Measurements from ENCODE around the gene PIGC. TPM values are rescaled to one million over a fixed set of nuclear protein-coding genes. Genes with fewer than 3 reads are reported as not detected.

PIGC gene
- total and polyA plus RNA-seq, 2 donors (not counting 3 experiments of a cell fraction or from before 2014, with no cell fraction given), result 16.1 to 25.8 TPM

GRCh38 chr1:172478485-172478884 lies 34.6 kb upstream of the PIGC start:
- H3K9me1 ChIP-seq (replicated peaks; ENCODE audit: control insufficient read depth, extremely low read depth, insufficient read depth, low read length), result no peaks in the 10 kb centered on the region
- FAIRE-seq, result no peak
- H3K36me3 ChIP-seq (ENCODE audit: control insufficient read depth in 2 of 2, extremely low read depth in 1 of 2, insufficient read depth in 2 of 2, low read length in 2 of 2), result no peaks in the 10 kb centered on the region
- dilution Hi-C loops (cut with MboI; ENCODE audit: extremely low pct_ligation_motif_present, low sequenced_read_pairs) (no loop called here), intact Hi-C loops (cut with micrococcal nuclease) (no loop called here)
- BruUV-seq (replicated peaks), result no TSS peak
- no peak overlapping the region for H3K27ac ChIP-seq (ENCODE audit: insufficient read depth, low read depth, low read length)
- CTCF ChIA-PET, result interaction anchor here (1.0 kb wide), 1 partner anchor 10 kb away, joined by 3 read pairs; no protein-coding TSS in a partner anchor
- POLR2A ChIA-PET, result no interaction called here
- no peaks in the 10 kb centered on the region for H3K9me3 ChIP-seq (replicated peaks; ENCODE audit: control insufficient read depth, insufficient read depth, low read length)
- no peak for TF ChIP-seq FOS (IDR thresholded peaks at IDR 0.05; ENCODE audit: borderline replicate concordance, insufficient read depth, low read length)
- TF ChIP-seq CTCF (IDR thresholded peaks at IDR 0.05; ENCODE audit: extremely low read depth in 1 of 2, insufficient read depth in 1 of 2, low read depth in 1 of 2, low read length in 2 of 2), result no peak
- no peak for TF ChIP-seq MYC (IDR thresholded peaks at IDR 0.05; ENCODE audit: low read depth, low read length)
- TF ChIP-seq JUN (IDR thresholded peaks at IDR 0.05; ENCODE audit: borderline replicate concordance, insufficient read depth, insufficient read length, low read depth), result no peak
- no peak for TF ChIP-seq GATA2 (IDR thresholded peaks at IDR 0.05; ENCODE audit: insufficient read depth, insufficient read length, low read depth, low read length)
- no peak for TF ChIP-seq EZH2 (IDR thresholded peaks at IDR 0.05; ENCODE audit: borderline replicate concordance, low read depth, low read length, severe bottlenecking)
- no peak for TF ChIP-seq POLR2A (IDR thresholded peaks at IDR 0.05; ENCODE audit: low read depth, low read length)
- no peak for TF ChIP-seq MAX (IDR thresholded peaks at IDR 0.05; ENCODE audit: insufficient read depth, insufficient read length)
- TF ChIP-seq POLR2AphosphoS5 (IDR thresholded peaks at IDR 0.05; ENCODE audit: insufficient read depth, low read depth, low read length), result no peak
- peaks cover 11 to 20% of the 10 kb centered on the region in 2 experiments for H3K27me3 ChIP-seq (ENCODE audit: control insufficient read depth in 2 of 2, insufficient read depth in 2 of 2, low read length in 2 of 2)
- no peak for DNase-seq (ENCODE audit: low read depth, low spot score)
- no peaks in the 10 kb centered on the region for H3K79me2 ChIP-seq (ENCODE audit: control insufficient read depth, insufficient read depth, low read length)
- no peak overlapping the region for H3K4me3 ChIP-seq (replicated peaks in 1 of 3; ENCODE audit: insufficient read depth in 1 of 3, low read depth in 1 of 3, low read length in 3 of 3)
- H2AFZ ChIP-seq (ENCODE audit: low read depth, low read length), result no peak overlapping the region
- H4K20me1 ChIP-seq (replicated peaks; ENCODE audit: control insufficient read depth, extremely low read depth, insufficient read depth, low read length), result no peaks in the 10 kb centered on the region
- H3K4me2 ChIP-seq (ENCODE audit: insufficient read depth, low read length), result no peak overlapping the region
- no peak overlapping the region for H3K9ac ChIP-seq (replicated peaks; ENCODE audit: extremely low read depth, insufficient read depth, low read length)
- no peaks in the 10 kb centered on the region for H3K4me1 ChIP-seq (ENCODE audit: control insufficient read depth, extremely low read depth, insufficient read depth, low read length)
